Upper lobe of left lung (tissue), 4 donors: Measurements from ENCODE around the gene SERPINA6.

Source experiments
- CTCF ChIP-seq, 6 experiments: fragments of 450-650 bp in 4 of 6; fragments of 200-600 bp in 2 of 6; sonication (generic) in 2 of 6; IDR thresholded peaks; one replicate each; pipeline ENCODE4 v1.5.1; 2016 to 2019; ENCODE audit warnings: antibody characterized with exemption in 6 of 6
- EP300 ChIP-seq, 4 donors: sonication (generic); formaldehyde crosslinking; IDR thresholded peaks; one replicate each; pipeline ENCODE4 v1.5.1; 2017; ENCODE audit warnings: antibody characterized with exemption in 4 of 4, control low read depth in 2 of 4
- POLR2A ChIP-seq, 4 donors: fragments of 450-650 bp; IDR thresholded peaks; one replicate each; pipeline ENCODE4 v1.5.1; 2016 to 2017; ENCODE audit warnings: antibody characterized with exemption in 4 of 4, mild to moderate bottlenecking in 2 of 4
- POLR2AphosphoS5 ChIP-seq, 2 donors: sonication (generic); formaldehyde crosslinking; IDR thresholded peaks; one replicate each; pipeline ENCODE4 v1.5.1; 2017; ENCODE audit warnings: antibody characterized with exemption in 2 of 2

- no peak for TF ChIP-seq CTCF (IDR thresholded peaks at IDR 0.05)
- TF ChIP-seq POLR2A (IDR thresholded peaks at IDR 0.05), result no peak
- no peak for TF ChIP-seq EP300 (IDR thresholded peaks at IDR 0.05)
- no peak for TF ChIP-seq POLR2AphosphoS5 (IDR thresholded peaks at IDR 0.05)
These were observed 31.8 kb downstream of the SERPINA6 start for GRCh38 chr14:94291159-94291905.
